GM12892 (cell line): ENCODE results near the gene DGLUCY.
"Not testable (repeated sequence)": the region's sequence is repeated elsewhere in the genome, so short reads cannot be mapped to it uniquely, and the experiment has no call there.

Experiments used
- DNase-seq: peaks from one replicate; pipeline ENCODE4 v3.0.0; 2011; ENCODE audit not compliant: insufficient read length
- FAIRE-seq: peaks from 2 replicates; lab custom pipeline; 2011; peaks lifted over from hg19 to GRCh38; lab: Jason Lieb, UNC
- POLR2A ChIP-seq: IDR thresholded peaks from 2 replicates; pipeline ENCODE4 v1.6.1; 2011; ENCODE audit warnings: low read depth, low read length, control low read depth
- POLR2AphosphoS5 ChIP-seq: IDR thresholded peaks from 2 replicates; pipeline ENCODE4 v1.6.1; 2011; ENCODE audit warnings: low read depth, low read length, control low read depth
- TAF1 ChIP-seq: IDR thresholded peaks from 2 replicates; pipeline ENCODE4 v1.6.1; 2011; ENCODE audit warnings: low read depth, mild to moderate bottlenecking, control low read depth, low read length, borderline replicate concordance

The DGLUCY gene

DNA sequence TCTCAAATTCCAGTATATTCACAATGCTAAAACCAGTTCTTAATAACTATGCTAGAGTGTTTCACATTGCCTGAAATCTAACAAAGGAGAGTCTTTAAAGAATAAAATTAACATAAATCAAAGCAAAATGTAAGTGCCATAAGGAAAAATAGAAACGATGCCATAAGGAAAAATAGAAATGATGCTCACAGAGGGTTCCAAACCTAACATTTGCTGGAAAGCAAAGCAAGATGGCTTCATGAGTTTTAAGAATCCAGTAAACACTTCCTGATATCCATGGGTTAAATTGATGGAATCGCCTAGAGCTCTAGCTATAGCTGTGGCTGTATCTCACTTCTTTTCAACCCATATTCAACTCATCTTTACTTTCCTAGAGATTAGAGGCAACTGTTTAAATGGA, 66.7 kb downstream of the DGLUCY start:
- DNase-seq (no peak), FAIRE-seq (no peak)
- TF ChIP-seq POLR2AphosphoS5 (no peak), TAF1 (no peak), POLR2A (no peak)

DNA sequence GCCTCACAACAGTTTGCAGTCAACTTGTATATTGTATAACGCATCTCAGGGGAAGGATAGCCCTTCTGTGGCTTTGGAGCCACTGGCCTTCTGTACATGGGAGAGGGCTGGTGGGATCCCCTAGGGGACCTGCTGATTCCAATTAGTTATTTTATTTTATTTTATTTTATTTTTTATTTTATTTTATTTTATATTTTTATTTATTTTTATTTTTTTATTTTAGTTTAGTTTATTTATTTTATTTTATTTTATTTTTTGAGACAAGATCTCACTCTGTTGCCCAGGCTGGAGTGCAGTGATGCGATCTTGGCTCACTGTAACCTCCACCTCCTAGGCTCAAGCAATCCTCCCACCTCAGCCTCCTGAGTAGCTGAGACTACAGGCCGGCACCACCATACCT, 68.9 kb downstream of the DGLUCY start:
- not testable (repeated sequence) for FAIRE-seq, DNase-seq

DNA sequence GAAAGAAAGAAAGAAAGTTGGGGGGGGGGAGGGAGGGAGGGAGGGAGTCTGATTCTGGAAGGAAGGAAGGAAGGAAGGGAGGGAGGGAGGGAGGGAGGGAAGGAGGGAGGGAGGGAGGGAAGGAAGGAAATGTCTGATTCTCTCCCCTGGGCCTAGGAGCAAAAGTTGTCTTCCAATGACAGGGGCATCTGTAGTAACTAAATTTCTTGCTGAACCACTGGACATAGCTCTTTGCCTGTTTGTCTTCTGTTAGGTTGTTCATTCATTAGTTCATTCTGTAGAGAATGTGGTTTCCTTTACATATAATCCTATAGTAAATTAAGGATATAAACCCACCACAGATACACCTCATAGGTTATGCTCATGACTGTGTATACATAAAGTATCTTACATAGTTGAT, 70.7 kb downstream of the DGLUCY start:
- TF ChIP-seq TAF1 (no peak), POLR2A (no peak), POLR2AphosphoS5 (no peak)
- no peak for DNase-seq
- FAIRE-seq = no peak

DNA sequence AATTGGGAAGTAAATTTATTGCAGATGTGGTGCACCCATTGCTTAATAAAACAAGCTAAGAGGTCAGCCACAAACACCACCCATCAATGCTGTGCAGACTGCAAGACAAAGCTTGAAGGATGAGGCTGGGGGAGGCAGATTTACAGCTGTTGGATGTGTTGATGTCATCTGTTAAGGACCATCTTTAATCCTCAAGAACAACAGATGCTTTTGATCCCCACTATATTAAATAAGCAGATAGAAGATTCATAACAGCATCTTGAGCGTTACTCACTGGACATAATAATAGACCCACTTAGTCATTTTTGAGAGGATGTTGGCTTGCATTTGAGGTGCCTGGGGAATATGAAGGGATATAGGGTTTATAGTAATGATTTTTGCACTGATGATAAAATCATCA, 71.8 kb downstream of the DGLUCY start:
- no peak for TF ChIP-seq POLR2AphosphoS5
- no peak for TF ChIP-seq TAF1
- TF ChIP-seq POLR2A = no peak
- DNase-seq = no peak
- FAIRE-seq = no peak

DNA sequence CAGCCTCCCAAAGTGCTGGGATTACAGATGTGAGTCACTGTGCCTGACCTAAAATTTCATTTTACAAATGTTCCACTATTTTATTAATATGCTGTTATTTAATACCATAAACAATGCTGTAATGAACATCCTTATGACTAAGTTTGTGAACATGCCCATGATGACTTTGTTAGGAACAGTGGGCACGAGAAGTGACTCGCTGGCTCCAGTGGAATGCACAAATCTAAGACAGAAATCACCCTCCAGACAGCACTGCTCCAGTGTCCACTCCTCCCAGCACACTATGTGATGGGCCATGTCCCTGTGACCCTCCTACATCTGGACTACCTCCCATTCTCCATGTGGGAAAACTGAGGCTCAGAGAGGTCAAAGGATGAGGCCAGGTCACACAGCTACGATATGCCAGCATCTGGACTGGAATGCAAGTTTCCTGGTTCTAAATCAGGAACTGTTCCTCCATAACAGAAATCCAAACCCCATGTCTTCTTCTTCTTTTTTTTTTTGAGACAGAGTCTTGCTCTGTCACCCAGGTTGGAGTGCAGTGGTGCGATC, 72.7 kb downstream of the DGLUCY start:
- FAIRE-seq (no peak), DNase-seq (no peak)
- TF ChIP-seq POLR2A (no peak), POLR2AphosphoS5 (no peak), TAF1 (no peak)

DNA sequence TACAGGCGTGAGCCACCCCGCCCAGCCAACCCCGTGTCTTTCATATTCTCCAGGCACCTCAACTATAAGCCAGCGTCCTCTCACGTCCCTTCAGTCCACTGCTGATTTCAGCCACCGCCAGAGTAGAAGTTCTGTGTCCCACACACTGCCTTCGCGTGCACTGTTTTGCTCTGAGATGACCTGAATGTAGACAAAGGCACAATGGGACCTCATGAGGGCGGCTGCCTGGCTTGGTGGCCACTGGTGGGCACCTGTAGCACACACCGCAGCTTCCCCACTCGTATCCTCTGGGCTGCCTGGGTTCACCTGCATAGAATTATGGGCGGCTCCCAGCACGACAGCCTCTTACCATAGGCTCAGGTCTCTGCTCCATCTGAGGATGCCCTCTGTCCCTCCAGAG, 73.4 kb downstream of the DGLUCY start:
- DNase-seq = no peak
- no peak for FAIRE-seq
- TF ChIP-seq POLR2AphosphoS5 (no peak), TAF1 (no peak), POLR2A (no peak)

DNA sequence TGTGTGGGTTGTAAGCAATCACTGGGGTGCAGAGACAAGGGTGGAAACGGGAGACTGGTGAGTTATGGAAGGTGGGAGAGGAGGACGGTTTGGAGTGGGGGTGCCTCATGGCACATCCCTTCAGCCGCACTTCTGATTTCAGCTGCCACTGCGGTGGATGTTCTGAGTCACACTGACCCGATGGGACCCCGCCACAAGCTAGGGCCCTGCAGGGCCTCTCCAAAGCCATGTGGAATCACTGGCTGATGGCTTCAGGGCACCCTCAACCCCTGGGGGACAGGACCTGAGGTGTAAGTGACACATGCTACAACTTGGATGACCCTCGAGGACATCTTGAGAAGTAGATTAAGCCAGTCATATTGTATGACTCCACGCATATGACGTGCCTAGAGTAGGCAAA, 77.0 kb downstream of the DGLUCY start:
- peak; percentile 42 for FAIRE-seq
- no peak for TF ChIP-seq TAF1
- no peak for TF ChIP-seq POLR2AphosphoS5
- TF ChIP-seq POLR2A = no peak

DNA sequence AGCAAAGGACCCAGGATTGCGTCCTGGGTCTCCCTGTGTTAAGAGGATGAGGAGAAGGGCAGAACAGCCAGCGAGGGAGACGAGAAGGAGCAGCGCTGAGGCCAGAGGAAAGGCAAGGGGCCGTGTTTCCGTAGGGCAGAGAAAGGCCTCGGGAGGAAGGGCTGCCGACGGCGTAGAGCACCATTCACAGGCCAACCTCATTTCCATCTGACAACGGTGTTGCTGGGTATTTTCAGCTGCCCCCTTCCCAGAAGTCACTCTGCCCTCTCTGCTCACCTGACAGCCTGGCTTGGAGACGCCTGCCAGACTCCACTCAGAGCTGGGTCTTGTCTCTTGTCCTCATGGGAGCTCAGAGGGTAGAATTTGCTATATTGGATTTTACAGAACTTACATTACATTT, 79.2 kb downstream of the DGLUCY start:
- FAIRE-seq (no peak), DNase-seq (no peak)
- no peak for TF ChIP-seq POLR2A
- TF ChIP-seq POLR2AphosphoS5 = no peak
- no peak for TF ChIP-seq TAF1

More for the DNA sequence above, 77.0 kb downstream of the DGLUCY start:
- no peak for DNase-seq

DNA sequence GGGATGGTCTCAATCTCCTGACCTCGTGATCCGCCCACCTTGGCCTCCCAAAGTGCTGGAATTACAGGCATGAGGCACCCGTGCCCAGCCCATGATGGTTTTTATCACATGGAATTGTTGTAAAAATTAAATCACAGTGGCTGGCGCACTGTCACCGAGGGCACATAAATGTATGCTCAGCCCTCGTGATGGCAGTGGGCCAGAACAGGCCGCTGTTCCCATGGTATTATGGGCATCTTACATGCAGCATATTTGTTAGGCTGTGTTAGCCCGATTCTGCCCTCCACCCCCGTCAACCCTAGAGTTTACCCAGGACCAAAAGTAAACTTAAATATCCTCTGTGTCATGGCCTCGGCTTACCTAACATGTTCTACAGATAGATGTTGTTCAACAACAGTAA, 82.0 kb downstream of the DGLUCY start:
- FAIRE-seq (no peak), DNase-seq (no peak)
- no peak for TF ChIP-seq POLR2AphosphoS5
- TF ChIP-seq TAF1 = no peak
- no peak for TF ChIP-seq POLR2A

DNA sequence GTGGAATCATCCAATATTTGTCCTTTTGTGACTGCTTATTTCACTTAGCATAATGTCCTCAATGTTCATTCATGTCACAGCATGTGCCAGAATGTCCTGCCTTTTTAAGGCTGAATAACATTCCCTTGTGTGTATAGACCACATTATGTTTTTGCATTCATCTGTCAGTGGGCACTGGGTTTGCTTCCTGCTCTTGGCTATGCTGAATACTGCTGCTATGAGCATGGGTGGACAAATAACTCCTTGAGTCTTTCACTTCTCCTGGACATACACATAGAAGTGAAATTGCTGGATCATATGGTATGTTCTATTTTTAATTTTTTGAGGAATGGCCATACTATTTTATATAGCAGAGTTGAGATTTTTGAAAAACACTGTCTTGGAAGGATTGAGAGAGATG, 83.8 kb downstream of the DGLUCY start:
- no peak for FAIRE-seq
- TF ChIP-seq TAF1 (no peak), POLR2AphosphoS5 (no peak), POLR2A (no peak)
- no peak for DNase-seq

DNA sequence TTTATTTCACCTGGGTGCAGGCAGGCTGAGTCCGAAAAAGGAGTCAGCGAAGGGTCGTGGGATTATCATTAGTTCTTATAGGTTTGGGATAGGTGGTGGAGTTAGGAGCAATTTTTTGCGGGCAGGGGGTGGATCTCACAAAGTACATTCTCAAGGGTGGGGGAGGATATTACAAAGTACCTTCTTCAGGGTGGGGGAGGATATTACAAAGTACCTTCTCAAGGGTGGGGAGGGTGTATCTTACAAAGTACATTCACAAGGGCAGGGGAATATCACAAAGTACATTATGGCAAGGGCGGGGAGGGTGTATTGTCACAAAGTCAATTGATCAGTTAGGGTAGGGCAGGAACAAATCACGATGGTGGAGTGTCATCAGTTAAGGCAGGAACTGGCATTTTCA, 86.9 kb downstream of the DGLUCY start:
- not testable (repeated sequence) for FAIRE-seq

DNA sequence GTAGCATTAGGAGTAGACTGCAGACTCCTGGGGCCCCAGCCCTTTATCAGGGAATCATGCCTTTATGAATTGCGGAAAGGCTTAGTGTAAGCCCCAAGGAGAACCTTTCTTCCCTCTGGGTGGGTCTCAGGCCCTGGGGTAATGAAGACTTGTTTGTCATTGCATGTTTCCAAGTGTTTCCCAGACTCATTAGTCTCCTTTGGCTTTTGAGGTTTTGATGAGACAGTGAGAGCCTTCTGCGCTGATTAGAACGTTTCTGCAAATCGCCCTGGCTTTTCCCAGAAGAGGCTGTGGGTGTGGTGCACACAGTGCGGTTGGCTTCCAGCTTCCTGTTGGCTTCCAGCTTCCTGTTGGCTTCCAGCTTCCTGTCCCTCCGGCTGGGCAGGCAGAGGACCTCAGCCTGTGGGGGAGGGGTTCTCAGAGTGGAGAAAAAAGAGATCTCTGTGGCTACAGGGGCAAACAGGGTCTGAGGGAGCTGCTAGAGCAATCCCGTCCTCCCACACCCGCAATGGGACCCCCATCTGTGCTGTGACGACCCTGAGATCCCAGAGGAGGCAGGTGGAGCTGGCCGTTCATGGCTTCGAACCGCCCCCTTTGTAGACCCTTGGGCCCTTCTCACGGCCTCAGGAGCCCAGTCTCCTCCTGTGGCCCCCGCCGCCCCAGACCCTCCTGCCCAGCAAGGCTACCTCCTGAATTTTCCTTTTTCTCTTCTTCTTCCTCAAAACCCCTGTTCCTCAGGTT, 88.5 kb downstream of the DGLUCY start:
- FAIRE-seq (no peak), DNase-seq (no peak)
- no peak for TF ChIP-seq POLR2A
- no peak for TF ChIP-seq POLR2AphosphoS5
- no peak for TF ChIP-seq TAF1

More for the DNA sequence above, 86.9 kb downstream of the DGLUCY start:
- DNase-seq = not testable (repeated sequence)

DNA sequence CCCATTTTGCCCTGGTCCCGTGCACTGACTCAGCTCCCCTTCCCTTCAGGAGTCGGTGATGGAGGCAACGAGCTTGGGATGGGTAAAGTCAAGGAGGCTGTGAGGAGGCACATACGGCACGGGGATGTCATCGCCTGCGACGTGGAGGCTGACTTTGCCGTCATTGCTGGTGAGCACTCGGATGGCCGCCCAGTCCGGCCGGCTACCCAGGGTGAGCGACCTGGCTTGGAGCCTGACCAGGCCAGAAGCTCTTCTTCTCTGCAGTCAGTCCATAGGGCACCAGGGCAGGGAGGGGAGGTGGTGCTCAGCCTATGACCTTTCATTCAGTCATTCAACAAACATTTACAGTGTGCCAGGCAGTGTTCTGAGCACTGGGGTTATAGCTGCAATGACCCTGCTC, 90.8 kb downstream of the DGLUCY start:
- FAIRE-seq = no peak

DNA sequence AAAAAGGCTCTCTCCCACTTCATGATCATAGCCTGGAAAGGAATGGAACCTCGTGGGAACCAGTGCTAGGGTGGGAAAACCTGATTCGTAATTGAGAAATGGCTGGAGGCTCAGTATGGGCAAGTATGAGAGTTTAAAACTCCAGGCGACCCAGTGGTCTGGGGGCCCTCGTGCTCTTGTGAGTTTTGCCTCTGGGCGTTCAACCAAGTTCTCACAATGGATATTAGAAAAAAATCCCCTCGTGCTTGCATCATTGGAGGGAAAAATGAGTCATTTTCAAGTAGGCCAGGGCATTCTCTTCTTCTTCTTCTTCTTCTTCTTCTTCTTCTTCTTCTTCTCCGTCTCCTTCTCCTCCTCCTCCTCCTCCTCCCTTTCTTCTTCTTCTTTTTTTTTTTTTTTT, 91.6 kb downstream of the DGLUCY start:
- no peak for DNase-seq
- FAIRE-seq = no peak
- no peak for TF ChIP-seq POLR2AphosphoS5

More for the DNA sequence above, 90.8 kb downstream of the DGLUCY start:
- no peak for DNase-seq
- no peak for TF ChIP-seq POLR2AphosphoS5
- TF ChIP-seq TAF1 = no peak
